Calu3 (cell line): ENCODE measurements around the gene DUT. TPM values are rescaled to one million over a fixed set of nuclear protein-coding genes. Genes with fewer than 3 reads are reported as not detected.

Experiments used
- BruUV-seq: library from RNA; stranded (reverse); fragments of 400-500 nt; replicated peaks from 2 replicates; lab custom pipeline; 2021; lab: Mats Ljungman, UMichigan
- CTCF ChIA-PET: fragments of 300-600 bp; sonication (Branson Sonifier 250); formaldehyde crosslinking; loops from one replicate; lab custom pipeline; 2022; ENCODE audit warnings: antibody characterized with exemption; lab: Charles Lee
- DNase-seq: peaks from one replicate; pipeline ENCODE4 v3.0.0; 2022
- H3K27ac Mint-ChIP-seq: one replicate; pipeline ENCODE4 v1.8.0; 2022; ENCODE audit warnings: mixed read lengths; ENCODE audit not compliant: unreplicated experiment
- H3K27me3 Mint-ChIP-seq: one replicate; pipeline ENCODE4 v1.8.0; 2022; ENCODE audit warnings: mixed read lengths; ENCODE audit not compliant: unreplicated experiment
- H3K36me3 Mint-ChIP-seq: one replicate; pipeline ENCODE4 v1.8.0; 2022; ENCODE audit warnings: mild to moderate bottlenecking, moderate library complexity, mixed read lengths; ENCODE audit not compliant: insufficient read depth, unreplicated experiment
- H3K4me1 Mint-ChIP-seq: one replicate; pipeline ENCODE4 v1.8.0; 2022; ENCODE audit warnings: mild to moderate bottlenecking, low read depth, mixed read lengths; ENCODE audit not compliant: unreplicated experiment
- H3K4me3 Mint-ChIP-seq: one replicate; pipeline ENCODE4 v1.8.0; 2022; ENCODE audit warnings: mild to moderate bottlenecking, low read depth, moderate library complexity, mixed read lengths; ENCODE audit not compliant: unreplicated experiment
- H3K9me3 Mint-ChIP-seq: one replicate; pipeline ENCODE4 v1.8.0; 2022; ENCODE audit warnings: low read depth, mixed read lengths; ENCODE audit not compliant: unreplicated experiment
- intact Hi-C: fragments of 100-400 bp; cut with micrococcal nuclease; formaldehyde crosslinking; loops from one replicate; pipeline ENCODE4 v1.10.0; 2022; ENCODE audit not compliant: unreplicated experiment
- total RNA-seq: library from RNA; stranded (reverse); gene quantifications from 2 replicates; pipeline ENCODE4 v1.2.3, GENCODE V29; 2022
- TF ChIP-seq, protein P1 (sequence below): fragments of 200-600 bp; IDR thresholded peaks from one replicate; pipeline ENCODE4 v1.8.0; 2022; ENCODE audit warnings: antibody characterized with exemption; ENCODE audit not compliant: unreplicated experiment

Gene DUT
- total RNA-seq, 1 experiment from 2014 or later = 116 TPM

- BruUV-seq = TSS peak; percentile 61
- no peaks in the 10 kb centered on the region for H3K27me3 Mint-ChIP-seq
- H3K27ac Mint-ChIP-seq = peak overlapping the region; percentile 72
- H3K4me1 Mint-ChIP-seq = peaks cover 13% of the 10 kb centered on the region
- DNase-seq = no peak
- intact Hi-C loops = no loop called here
- H3K9me3 Mint-ChIP-seq = no peaks in the 10 kb centered on the region
- peak overlapping the region; percentile 92 for H3K4me3 Mint-ChIP-seq
- CTCF ChIA-PET = no interaction called here
- H3K36me3 Mint-ChIP-seq = peaks cover 31% of the 10 kb centered on the region
- TF ChIP-seq, protein P1, sequence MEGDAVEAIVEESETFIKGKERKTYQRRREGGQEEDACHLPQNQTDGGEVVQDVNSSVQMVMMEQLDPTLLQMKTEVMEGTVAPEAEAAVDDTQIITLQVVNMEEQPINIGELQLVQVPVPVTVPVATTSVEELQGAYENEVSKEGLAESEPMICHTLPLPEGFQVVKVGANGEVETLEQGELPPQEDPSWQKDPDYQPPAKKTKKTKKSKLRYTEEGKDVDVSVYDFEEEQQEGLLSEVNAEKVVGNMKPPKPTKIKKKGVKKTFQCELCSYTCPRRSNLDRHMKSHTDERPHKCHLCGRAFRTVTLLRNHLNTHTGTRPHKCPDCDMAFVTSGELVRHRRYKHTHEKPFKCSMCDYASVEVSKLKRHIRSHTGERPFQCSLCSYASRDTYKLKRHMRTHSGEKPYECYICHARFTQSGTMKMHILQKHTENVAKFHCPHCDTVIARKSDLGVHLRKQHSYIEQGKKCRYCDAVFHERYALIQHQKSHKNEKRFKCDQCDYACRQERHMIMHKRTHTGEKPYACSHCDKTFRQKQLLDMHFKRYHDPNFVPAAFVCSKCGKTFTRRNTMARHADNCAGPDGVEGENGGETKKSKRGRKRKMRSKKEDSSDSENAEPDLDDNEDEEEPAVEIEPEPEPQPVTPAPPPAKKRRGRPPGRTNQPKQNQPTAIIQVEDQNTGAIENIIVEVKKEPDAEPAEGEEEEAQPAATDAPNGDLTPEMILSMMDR = no peak
Observed at GRCh38 chr15:48332642-48333034, 1.4 kb downstream of the DUT start.

GRCh38 chr15:48333540-48333939 is 2.3 kb downstream of the DUT start:
- Mint-ChIP-seq H3K27me3 (no peaks in the 10 kb centered on the region), H3K27ac (no peak overlapping the region), H3K9me3 (no peaks in the 10 kb centered on the region), H3K36me3 (peaks cover 36% of the 10 kb centered on the region), H3K4me3 (peak overlapping the region; percentile 92), H3K4me1 (peaks cover 13% of the 10 kb centered on the region)
- intact Hi-C loops = no loop called here
- CTCF ChIA-PET = no interaction called here
- BruUV-seq = no TSS peak
- no peak for DNase-seq
- TF ChIP-seq, protein P1 = no peak

GRCh38 chr15:48334260-48334659 is 3.0 kb downstream of the DUT start:
- intact Hi-C loops = no loop called here
- TF ChIP-seq, protein P1 = no peak
- H3K4me3 Mint-ChIP-seq = no peak overlapping the region
- no peak for DNase-seq
- no TSS peak for BruUV-seq
- H3K9me3 Mint-ChIP-seq = no peaks in the 10 kb centered on the region
- CTCF ChIA-PET = no interaction called here
- peaks cover 13% of the 10 kb centered on the region for H3K4me1 Mint-ChIP-seq
- H3K27ac Mint-ChIP-seq = no peak overlapping the region
- H3K36me3 Mint-ChIP-seq = peaks cover 36% of the 10 kb centered on the region
- no peaks in the 10 kb centered on the region for H3K27me3 Mint-ChIP-seq

DNA sequence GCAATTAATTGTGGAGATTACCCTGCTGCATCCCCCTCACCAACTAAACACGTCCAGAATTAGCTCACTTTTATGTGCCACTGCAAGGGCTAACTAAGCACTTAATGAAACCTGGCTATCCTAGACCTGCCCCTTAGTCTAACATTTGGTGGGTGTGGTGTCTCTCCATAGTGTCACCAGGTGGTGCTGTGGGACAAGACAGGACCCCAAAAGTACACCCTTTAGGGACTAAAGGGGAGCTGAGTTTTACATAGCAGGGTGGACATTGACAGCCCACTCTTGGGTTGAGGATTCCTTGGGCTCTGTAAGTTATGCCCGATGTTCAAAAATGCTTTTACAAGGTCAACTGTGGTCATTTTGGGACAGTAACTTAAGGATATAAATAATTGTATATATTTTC is 5.7 kb downstream of the DUT start:
- peak; percentile 13 for DNase-seq
- Mint-ChIP-seq H3K9me3 (no peaks in the 10 kb centered on the region), H3K27me3 (no peaks in the 10 kb centered on the region), H3K27ac (no peak overlapping the region), H3K4me1 (peaks cover 13% of the 10 kb centered on the region), H3K36me3 (peaks cover 17% of the 10 kb centered on the region), H3K4me3 (no peak overlapping the region)
- intact Hi-C loops = no loop called here
- TF ChIP-seq, protein P1 = no peak
- CTCF ChIA-PET = interaction anchor here (1.0 kb wide), 1 partner anchor 15 kb away, joined by 4 read pairs; no protein-coding TSS in a partner anchor
- BruUV-seq = no TSS peak
